Fibroblast of peridontal ligament (primary cell): ENCODE data around the gene GLI3.
A peak's percentile ranks its signal among the peaks of the same experiment; 100 is the strongest.

Experiments
- DNase-seq: peaks from one replicate; pipeline ENCODE4 v3.0.0-alpha.2; 2010; ENCODE audit errors: extremely low read depth

The GLI3 gene

GRCh38 chr7:42082144-42082543 is 154.9 kb downstream of the GLI3 start:
- DNase-seq, result no peak

DNA sequence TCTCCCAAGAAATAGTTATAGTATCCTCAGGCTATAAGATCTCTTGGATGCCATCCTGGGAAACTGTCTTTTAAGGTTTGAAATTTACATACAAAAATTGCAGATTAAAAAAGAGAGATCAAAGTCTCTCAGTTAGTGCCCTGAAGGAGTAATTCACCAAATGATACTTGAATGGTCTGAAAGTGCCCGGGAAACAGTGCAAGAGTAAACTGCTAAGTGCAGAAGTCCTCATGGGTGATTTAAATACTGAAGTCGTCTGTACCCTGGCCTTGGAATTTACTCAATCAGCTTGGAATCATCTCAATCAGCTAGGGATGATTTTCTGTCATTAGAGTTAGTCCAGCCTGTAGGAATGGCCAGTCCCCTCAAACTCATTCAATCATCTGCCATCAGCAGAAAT is 155.3 kb downstream of the GLI3 start:
- no peak for DNase-seq

DNA sequence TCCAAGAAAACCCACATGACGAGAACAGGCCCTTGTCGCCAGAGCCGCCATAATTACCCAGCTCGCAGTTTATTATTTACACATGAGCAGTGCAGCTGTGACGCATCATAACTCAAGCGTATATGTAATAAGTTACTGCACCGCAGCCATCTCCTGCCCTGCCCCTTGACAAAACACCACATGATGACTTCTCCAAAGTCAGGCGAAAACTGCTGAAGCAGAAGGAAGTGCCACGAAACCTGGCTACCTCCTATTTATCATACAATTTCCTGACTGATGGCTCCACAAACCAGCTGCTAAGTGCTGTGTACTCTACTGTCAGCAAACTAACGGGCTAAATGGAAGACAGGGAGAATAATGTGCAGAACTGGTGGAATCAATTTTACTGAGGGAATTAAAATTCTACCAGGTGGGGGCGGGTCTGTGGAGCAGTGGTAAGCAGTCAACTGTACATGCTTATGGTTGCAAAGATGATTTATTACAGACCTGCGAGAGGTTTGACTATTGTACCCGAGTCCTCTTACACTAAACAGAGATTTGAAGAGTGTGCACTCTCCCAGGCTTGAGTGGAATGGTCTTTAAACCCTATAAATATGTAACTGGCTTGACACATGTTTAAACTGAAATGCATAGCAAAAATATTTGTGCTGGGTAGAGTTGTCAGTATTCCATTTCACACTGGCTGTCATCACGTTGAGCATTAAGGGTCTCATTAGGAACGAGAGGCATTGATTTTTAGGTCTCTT is 156.0 kb downstream of the GLI3 start:
- DNase-seq, result peak; percentile 67

DNA sequence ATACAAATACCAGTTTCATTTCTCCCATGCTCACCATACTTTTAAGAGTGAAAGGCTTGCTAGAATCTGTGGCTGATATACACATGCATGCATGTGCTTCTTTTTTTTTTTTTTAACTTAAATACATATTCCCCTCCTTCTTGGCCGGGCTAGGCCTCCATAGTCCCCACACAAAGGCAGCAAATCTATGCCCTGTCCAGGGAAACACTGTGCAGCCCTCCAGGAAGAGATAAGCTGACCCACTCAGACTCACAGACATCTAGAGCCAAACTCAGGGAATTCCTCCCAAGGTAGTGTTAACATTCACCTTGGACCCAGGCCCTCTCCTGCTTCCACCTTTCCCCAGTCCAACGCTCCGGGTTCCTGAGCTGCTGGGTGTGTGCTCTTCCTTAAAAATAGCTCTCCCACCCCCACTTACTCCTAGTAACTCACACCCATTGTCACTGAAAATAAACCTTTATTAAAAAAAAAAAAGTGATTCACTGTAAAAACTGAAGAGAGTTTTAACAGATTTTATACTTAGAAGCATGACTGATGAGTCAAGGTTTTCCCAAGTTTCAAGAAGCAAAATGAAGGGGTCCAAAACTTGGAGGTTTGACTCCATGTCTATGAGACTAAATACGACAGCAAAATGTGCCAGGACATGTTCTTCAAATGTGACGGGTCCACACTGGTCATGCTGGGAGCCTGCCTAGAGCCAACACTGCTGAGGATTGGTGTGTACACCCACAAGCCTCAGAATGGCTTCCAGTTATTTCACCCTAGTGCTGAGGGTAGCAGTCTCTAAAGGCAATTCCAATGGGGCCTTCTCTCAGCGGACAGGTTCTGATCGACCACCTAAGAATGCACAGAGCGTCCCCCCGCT is 159.5 kb downstream of the GLI3 start:
- no peak for DNase-seq

DNA sequence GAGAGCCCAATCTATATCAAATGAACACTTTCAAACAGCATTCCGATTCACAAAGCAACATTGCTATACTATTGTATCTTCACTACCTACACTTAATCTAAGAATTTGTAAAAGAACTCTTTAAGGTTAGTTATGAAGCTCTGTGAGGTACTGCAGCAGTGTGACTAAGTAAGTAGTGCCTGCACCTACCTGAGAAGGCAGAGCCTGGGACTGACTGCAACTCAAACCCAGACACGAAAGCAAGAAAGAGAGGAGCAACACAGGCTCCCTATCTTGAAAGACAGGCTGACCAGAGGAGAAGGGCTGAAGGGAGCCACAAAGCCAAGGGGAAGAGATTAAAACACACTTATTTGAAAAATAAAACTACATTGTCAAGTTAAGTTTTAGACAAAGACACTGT is 160.1 kb downstream of the GLI3 start:
- DNase-seq, result no peak

DNA sequence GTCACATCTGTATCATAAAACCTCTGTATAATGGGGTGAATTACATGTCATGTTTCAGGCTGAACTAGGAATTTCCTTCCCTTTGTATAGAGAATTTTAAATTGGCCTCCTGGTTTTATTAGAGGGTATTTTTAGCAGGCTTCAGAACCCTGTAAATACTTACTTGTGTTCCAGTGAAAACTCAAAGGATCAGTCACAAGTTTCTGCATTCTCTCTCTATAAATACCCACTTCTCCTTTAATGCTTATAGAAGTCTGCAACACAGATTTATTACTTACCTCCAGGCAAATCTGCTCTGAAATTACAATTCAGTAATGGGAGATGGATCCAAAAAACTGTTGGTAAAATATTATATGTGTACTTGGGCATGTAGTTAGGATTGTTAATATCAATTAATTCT is 161.6 kb downstream of the GLI3 start:
- no peak for DNase-seq

- no peak for DNase-seq
Observed at GRCh38 chr7:42074076-42074475, 162.9 kb downstream of the GLI3 start.

GRCh38 chr7:42071372-42072261 is 165.4 kb downstream of the GLI3 start:
- DNase-seq, result peak; percentile 35

- no peak for DNase-seq
Observed at GRCh38 chr7:42070068-42070467, 166.9 kb downstream of the GLI3 start.

GRCh38 chr7:42069590-42069989 is 167.4 kb downstream of the GLI3 start:
- DNase-seq, result no peak

- DNase-seq, result no peak
Observed at GRCh38 chr7:42068554-42069280, 168.3 kb downstream of the GLI3 start.

- DNase-seq, result peak; percentile 84
Observed at GRCh38 chr7:42065942-42066341, 171.1 kb downstream of the GLI3 start.

GRCh38 chr7:42065015-42065414 is 172.0 kb downstream of the GLI3 start:
- DNase-seq, result no peak

DNA sequence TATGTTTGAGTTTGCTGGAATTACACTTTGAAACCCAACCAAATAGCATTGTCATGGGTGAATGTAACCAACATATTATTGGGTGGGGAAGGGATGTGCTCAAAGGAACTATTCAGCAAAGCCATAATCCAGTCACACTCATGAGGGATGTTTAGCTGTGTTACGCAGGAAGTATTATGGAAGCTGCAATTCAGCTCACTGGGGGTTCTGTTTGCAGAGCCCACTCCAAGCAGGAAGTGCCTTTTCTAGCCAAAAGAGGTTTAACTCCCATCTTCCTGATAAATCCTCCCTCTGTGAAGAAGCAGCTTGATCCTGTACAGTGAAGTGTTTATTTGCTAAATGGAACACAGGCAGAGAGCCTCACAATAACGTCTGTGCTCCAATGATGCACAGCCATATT is 172.5 kb downstream of the GLI3 start:
- no peak for DNase-seq

DNA sequence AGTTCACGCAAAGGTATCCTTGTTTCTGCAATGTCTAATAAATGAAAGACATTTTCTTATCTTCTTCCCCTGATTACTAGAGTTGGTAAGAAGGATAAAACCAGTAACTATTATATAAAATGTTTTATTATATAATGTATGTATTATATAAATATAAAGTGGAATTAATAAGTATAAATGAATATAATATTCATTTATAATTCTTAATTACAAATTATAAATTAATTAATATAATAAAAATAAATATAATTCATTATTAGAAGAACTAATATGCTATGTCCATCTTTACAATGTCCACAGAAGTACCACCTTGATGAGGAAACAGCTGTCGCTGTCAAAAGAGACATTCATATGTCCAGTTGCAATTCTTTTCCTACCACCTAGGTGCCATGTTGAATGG is 177.7 kb downstream of the GLI3 start:
- DNase-seq, result no peak

DNA sequence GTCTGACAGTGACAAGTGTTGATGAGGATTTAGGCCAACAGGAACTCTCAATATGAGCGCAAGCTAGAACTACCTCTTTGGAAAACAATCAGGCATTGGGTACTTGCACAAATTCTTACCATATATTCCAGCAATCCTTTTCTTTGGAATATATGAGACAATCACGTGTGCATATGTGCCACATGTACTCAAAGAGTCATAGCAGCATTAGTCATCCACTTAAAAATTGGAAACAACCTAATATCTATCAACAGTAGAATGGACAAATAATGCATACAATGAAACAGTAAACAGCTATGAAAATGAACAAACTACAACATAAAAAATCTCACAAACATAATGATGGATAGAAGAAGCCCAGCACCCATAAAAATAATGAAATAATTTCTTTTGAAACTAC is 179.7 kb downstream of the GLI3 start:
- no peak for DNase-seq

- no peak for DNase-seq
Observed at GRCh38 chr7:42055171-42055570, 181.8 kb downstream of the GLI3 start.

GRCh38 chr7:42053834-42054233 is 183.2 kb downstream of the GLI3 start:
- DNase-seq, result peak; percentile 10

GRCh38 chr7:42049761-42050160 is 187.2 kb downstream of the GLI3 start:
- DNase-seq, result no peak

DNA sequence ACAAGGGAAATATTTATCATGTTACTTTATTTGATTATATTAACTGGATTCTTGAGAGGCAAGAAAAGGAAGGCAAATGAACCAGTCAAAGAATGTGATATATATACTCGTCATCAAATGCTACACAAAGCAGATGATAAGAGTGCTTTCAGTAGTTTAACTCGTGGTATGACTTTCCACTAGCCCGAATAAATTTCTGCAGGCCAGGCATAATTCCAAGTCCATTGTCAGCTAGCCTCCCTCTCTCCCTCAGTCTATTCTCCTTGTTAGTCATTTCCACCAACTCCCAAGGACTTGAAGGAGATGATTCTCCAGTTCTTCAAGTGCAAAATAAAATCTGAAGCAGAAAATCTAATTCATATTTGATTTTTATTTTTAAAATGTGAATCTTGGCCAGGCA is 190.5 kb downstream of the GLI3 start:
- peak; percentile 48 for DNase-seq

DNA sequence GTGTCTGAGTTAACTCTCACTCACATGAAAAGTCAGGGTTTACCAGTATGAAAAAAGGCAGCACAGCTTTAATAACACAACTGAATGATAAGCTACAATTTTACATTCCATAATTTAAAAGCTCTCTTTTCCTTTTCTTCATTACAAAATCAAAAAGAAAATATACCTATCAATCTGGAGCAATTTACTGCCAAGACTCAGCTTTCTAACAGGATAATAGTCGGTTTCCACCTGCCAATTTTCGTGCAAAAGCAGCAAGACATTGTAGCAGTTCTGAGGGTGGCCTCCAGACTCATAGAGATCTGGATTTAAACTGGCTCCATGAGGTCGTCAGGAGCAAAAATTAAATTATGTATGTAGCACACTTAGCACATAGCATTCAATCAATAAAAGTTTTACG is 191.0 kb downstream of the GLI3 start:
- DNase-seq, result no peak

GRCh38 chr7:42039921-42040320 is 197.1 kb downstream of the GLI3 start:
- DNase-seq, result no peak
